ENCODE results near the gene CPTP.

GRCh38 chr1:1335792-1336248, 11.2 kb downstream of the CPTP start:
- TF ChIP-seq YY1 (IDR thresholded peaks at IDR 0.05; ENCODE audit: insufficient read depth, insufficient read length) (no peak), ZNF274 (IDR thresholded peaks at IDR 0.05; ENCODE audit: low read depth, low read length) (no peak), SUZ12 (IDR thresholded peaks at IDR 0.05; ENCODE audit: extremely low read depth, insufficient read depth, insufficient read length) (no peak)
